MM.1S (cell line): ENCODE data around the gene IL17REL.

Experiments used
- DNase-seq: peaks from one replicate; pipeline ENCODE4 v3.0.0-alpha.2; 2015
- H2AFZ ChIP-seq: fragments of 300-600 bp; sonication (generic); 2 replicates; pipeline ENCODE4 v1.6.0; 2016; ENCODE audit warnings: antibody characterized with exemption, low read length
- H3F3A ChIP-seq: fragments of 300-600 bp; sonication (generic); 2 replicates; pipeline ENCODE4 v1.6.1; 2016; ENCODE audit warnings: mild to moderate bottlenecking, antibody characterized with exemption, low read length, moderate library complexity, mixed read lengths; ENCODE audit not compliant: insufficient read depth
- H3K27ac ChIP-seq: fragments of 300-600 bp; sonication (generic); 2 replicates; pipeline ENCODE4 v1.5.1; 2016; ENCODE audit warnings: mild to moderate bottlenecking, low read length
- H3K27me3 ChIP-seq: fragments of 300-600 bp; sonication (generic); replicated peaks from 2 replicates; pipeline ENCODE4 v1.6.0; 2016; ENCODE audit warnings: low read length; ENCODE audit not compliant: insufficient read depth
- H3K36me3 ChIP-seq: fragments of 300-600 bp; sonication (generic); replicated peaks from 2 replicates; pipeline ENCODE4 v1.6.1; 2016; ENCODE audit warnings: mild to moderate bottlenecking, low read length, mixed read lengths; ENCODE audit not compliant: insufficient read depth
- H3K4me1 ChIP-seq: fragments of 300-600 bp; sonication (generic); 2 replicates; pipeline ENCODE4 v1.6.1; 2016; ENCODE audit warnings: low read length, mixed read lengths
- H3K4me2 ChIP-seq: fragments of 300-600 bp; sonication (generic); 2 replicates; pipeline ENCODE4 v1.6.0; 2016; ENCODE audit warnings: low read depth, low read length
- H3K4me3 ChIP-seq: fragments of 300-600 bp; sonication (generic); 2 replicates; pipeline ENCODE4 v1.5.1; 2016; ENCODE audit warnings: low read length, mixed read lengths
- H3K79me2 ChIP-seq: fragments of 300-600 bp; sonication (generic); 2 replicates; pipeline ENCODE4 v1.6.1; 2016; ENCODE audit warnings: mixed run types, low read length, mixed read lengths
- H3K9ac ChIP-seq: fragments of 300-600 bp; sonication (generic); 2 replicates; pipeline ENCODE4 v1.6.1; 2016; ENCODE audit warnings: low read length, mixed read lengths
- H3K9me2 ChIP-seq: fragments of 300-600 bp; sonication (generic); replicated peaks from 2 replicates; pipeline ENCODE4 v1.6.1; 2016; ENCODE audit warnings: mild to moderate bottlenecking, low read length, mixed read lengths; ENCODE audit not compliant: insufficient read depth
- H3K9me3 ChIP-seq: fragments of 300-600 bp; sonication (generic); replicated peaks from 2 replicates; pipeline ENCODE4 v1.6.1; 2016; ENCODE audit warnings: mild to moderate bottlenecking, low read length, mixed read lengths; ENCODE audit not compliant: insufficient read depth
- H4K20me1 ChIP-seq: fragments of 300-600 bp; sonication (generic); 2 replicates; pipeline ENCODE4 v1.6.1; 2016; ENCODE audit warnings: mild to moderate bottlenecking, low read length, moderate library complexity, mixed read lengths; ENCODE audit not compliant: insufficient read depth
- EZH2 ChIP-seq: fragments of 300-600 bp; sonication (generic); optimal IDR thresholded peaks from 2 replicates; pipeline ENCODE3; 2017; ENCODE audit warnings: low read depth, mild to moderate bottlenecking, antibody characterized with exemption, low read length, mixed read lengths
- EZH2phosphoT487 ChIP-seq: fragments of 300-600 bp; sonication (generic); IDR thresholded peaks from 2 replicates; pipeline ENCODE4 v1.6.1; 2018; ENCODE audit warnings: antibody characterized with exemption, low read length
- TF ChIP-seq, protein P1 (sequence below): fragments of 300-600 bp; sonication (generic); IDR thresholded peaks from 2 replicates; pipeline ENCODE4 v1.5.1; 2016; ENCODE audit warnings: antibody characterized with exemption, low read length, mixed read lengths

Gene IL17REL

DNA sequence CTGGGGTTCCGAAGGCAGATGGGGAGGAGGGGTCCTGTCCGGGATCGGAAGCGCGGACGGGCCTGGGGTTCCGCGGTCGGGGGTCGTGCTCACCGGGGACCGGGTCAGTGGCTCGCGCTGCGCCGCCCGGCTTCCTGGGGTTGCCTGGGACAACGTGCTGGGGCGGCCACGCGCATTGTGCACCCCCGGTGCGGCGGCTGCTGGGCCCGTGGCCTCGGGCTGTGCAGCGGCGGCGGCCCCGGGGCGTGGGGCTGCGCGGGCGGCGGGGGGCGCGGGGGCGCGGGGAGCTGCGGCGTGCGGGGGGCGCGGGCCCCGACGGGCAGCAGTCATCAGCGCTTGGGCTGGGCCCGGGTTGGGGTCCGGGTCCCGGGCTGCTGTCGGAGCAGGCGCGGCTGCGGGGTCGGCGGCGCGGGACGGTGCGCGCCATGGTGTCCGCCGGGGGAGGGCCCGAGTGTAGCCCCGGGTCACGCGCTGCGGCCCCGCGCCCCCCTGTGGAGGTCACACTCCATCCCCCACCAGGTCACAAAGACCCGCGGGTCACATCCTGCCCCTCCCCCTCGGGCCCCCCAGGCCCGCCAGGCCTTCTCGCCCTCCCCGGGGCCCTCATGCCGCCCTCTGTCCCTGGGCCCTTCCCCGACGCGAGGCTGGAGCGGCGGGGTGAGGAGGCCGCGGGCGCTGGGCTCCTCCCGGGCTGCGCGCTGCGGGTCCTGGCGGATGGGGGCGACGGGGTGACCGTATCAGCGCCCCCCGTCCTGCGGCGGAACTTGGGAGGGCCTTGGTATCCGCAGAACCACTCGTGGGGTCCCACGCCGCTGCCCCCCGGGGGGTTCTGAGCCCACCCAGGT lies 45.7 kb upstream of the IL17REL start, which contains the start of gene TTLL8:
Gene TTLL8, minus strand, starts transcription at position 238 of the 845 bp plus-strand sequence.
- Histone ChIP-seq H3K79me2 (no peaks in the 10 kb centered on the region), H3K9ac (no peak within 1 kb of the TSS), H2AFZ (peak within 1 kb of the TSS; percentile 58), H3K9me2 (no peaks in the 10 kb centered on the region), H3K4me1 (peaks cover 7% of the 10 kb centered on the region; the same call in 1 of the 2 replicates), H3K4me2 (peak within 1 kb of the TSS; percentile 63), H3K36me3 (no peaks in the 10 kb centered on the region), H3K4me3 (peak within 1 kb of the TSS; percentile 12; the same call in 1 of the 2 replicates), H4K20me1 (no peaks in the 10 kb centered on the region), H3K27me3 (peaks cover 47% of the 10 kb centered on the region), H3K9me3 (no peaks in the 10 kb centered on the region), H3F3A (peaks cover 5% of the 10 kb centered on the region; the same call in 1 of the 2 replicates), H3K27ac (peak within 1 kb of the TSS; percentile 34; the same call in 1 of the 2 replicates)
- no peak for DNase-seq
- TF ChIP-seq EZH2phosphoT487 (no peak), EZH2 (no peak)
- TF ChIP-seq, protein P1, sequence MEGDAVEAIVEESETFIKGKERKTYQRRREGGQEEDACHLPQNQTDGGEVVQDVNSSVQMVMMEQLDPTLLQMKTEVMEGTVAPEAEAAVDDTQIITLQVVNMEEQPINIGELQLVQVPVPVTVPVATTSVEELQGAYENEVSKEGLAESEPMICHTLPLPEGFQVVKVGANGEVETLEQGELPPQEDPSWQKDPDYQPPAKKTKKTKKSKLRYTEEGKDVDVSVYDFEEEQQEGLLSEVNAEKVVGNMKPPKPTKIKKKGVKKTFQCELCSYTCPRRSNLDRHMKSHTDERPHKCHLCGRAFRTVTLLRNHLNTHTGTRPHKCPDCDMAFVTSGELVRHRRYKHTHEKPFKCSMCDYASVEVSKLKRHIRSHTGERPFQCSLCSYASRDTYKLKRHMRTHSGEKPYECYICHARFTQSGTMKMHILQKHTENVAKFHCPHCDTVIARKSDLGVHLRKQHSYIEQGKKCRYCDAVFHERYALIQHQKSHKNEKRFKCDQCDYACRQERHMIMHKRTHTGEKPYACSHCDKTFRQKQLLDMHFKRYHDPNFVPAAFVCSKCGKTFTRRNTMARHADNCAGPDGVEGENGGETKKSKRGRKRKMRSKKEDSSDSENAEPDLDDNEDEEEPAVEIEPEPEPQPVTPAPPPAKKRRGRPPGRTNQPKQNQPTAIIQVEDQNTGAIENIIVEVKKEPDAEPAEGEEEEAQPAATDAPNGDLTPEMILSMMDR = no peak

DNA sequence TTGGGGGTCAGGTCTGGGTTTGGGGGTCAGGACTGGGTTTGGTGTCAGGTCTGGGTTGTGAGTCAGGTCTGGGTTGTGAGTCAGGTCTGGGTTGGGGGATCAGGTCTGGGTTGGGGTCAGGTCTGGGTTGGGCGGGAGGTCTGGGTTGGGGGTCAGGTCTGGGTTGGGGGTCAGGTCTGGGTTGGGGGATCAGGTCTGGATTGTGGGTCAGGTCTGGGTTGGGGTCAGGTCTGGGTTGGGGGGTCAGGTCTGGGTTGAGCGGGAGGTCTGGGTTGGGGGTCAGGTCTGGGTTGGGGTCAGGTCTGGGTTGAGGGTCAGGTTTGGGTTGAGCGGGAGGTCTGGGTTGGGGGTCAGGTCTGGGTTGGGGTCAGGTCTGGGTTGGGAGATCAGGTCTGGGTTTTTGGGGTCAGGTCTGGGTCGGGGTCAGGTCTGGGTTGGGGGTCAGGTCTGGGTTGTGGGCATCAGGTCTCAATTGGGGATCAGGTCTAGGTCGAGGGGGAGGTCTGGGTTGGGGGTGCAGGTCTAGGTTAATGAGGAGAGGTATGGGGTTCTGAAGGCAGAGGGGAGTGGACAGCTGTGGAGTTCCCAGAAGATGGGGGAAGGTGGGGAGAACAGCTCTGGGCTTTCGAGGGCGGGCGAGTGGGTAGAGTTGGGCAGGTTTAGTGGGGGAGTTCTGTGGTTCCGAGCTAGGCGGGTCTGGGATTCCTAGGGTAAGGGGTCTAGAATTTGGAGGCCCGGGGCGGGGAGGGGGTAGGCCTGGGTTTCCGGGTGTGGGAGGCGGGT lies 44.9 kb upstream of the IL17REL start:
- Histone ChIP-seq H3K27me3 (peaks cover 48% of the 10 kb centered on the region), H3K4me2 (no peak overlapping the region), H3K36me3 (no peaks in the 10 kb centered on the region), H3K27ac (no peak overlapping the region), H4K20me1 (no peaks in the 10 kb centered on the region), H3K9me3 (no peaks in the 10 kb centered on the region), H3K9me2 (no peaks in the 10 kb centered on the region), H2AFZ (no peak overlapping the region), H3K4me3 (no peak overlapping the region), H3F3A (peaks cover 5% of the 10 kb centered on the region; the same call in 1 of the 2 replicates), H3K4me1 (peaks cover 7% of the 10 kb centered on the region; the same call in 1 of the 2 replicates), H3K79me2 (no peaks in the 10 kb centered on the region), H3K9ac (no peak overlapping the region)
- DNase-seq = no peak
- TF ChIP-seq, protein P1 = no peak
- TF ChIP-seq EZH2phosphoT487 = no peak
- TF ChIP-seq EZH2 = no peak

- H3K9ac ChIP-seq = no peak overlapping the region
- no peak for DNase-seq
- no peak overlapping the region for H3K4me3 ChIP-seq
- H3K4me2 ChIP-seq = no peak overlapping the region
- H3K4me1 ChIP-seq = peaks cover 7% of the 10 kb centered on the region; the same call in 1 of the 2 replicates
- peaks cover 5% of the 10 kb centered on the region; the same call in 1 of the 2 replicates for H3F3A ChIP-seq
- peaks cover 49% of the 10 kb centered on the region for H3K27me3 ChIP-seq
- TF ChIP-seq, protein P1 = no peak
- TF ChIP-seq EZH2phosphoT487 = no peak
- no peak for TF ChIP-seq EZH2
- no peaks in the 10 kb centered on the region for H3K36me3 ChIP-seq
- no peaks in the 10 kb centered on the region for H3K9me3 ChIP-seq
- H3K79me2 ChIP-seq = no peaks in the 10 kb centered on the region
- no peak overlapping the region for H2AFZ ChIP-seq
- no peaks in the 10 kb centered on the region for H4K20me1 ChIP-seq
- H3K27ac ChIP-seq = no peak overlapping the region
- no peaks in the 10 kb centered on the region for H3K9me2 ChIP-seq
These were observed 43.8 kb upstream of the IL17REL start for GRCh38 chr22:50056214-50056972.
